Keratinocyte (primary cell): ENCODE data around the gene DLG2.

Experiments used
- CTCF ChIP-seq, 3 experiments: IDR thresholded peaks in 1 of 3; conservative IDR thresholded peaks in 1 of 3; optimal IDR thresholded peaks in 1 of 3; 2 replicates in 2 of 3; 3 replicates in 1 of 3; pipeline versions ENCODE3 to v1.5.1; 2011; ENCODE audit warnings: low read length in 3 of 3, mild to moderate bottlenecking in 3 of 3, moderate library complexity in 2 of 3, control low read depth in 1 of 3, inconsistent platforms in 1 of 3; ENCODE audit not compliant: insufficient read depth in 2 of 3; ENCODE audit errors: extremely low read depth in 1 of 3
- EZH2 ChIP-seq: IDR thresholded peaks from one replicate; pipeline ENCODE4 v1.6.1; 2012; ENCODE audit warnings: inconsistent platforms, mild to moderate bottlenecking, low read length, moderate library complexity

- TF ChIP-seq CTCF (optimal IDR thresholded peaks at IDR 0.05 in 1 of 3, IDR thresholded peaks at IDR 0.05 in 1 of 3, conservative IDR thresholded peaks at IDR 0.05 in 1 of 3; ENCODE audit: extremely low read depth in 1 of 3, insufficient read depth in 2 of 3, low read length in 3 of 3) (no peak), EZH2 (no peak)
Measured at GRCh38 chr11:84552791-84553190, 1074.4 kb downstream of the DLG2 start.
